Central memory CD4-positive, alpha-beta T cell (primary cell): ENCODE measurements around the gene GPER1.
A peak's percentile ranks its signal among the peaks of the same experiment; 100 is the strongest.

ENCODE experiments used
- DNase-seq: peaks from one replicate; pipeline ENCODE4 v3.0.0; 2022

Gene GPER1

GRCh38 chr7:1054438-1054837 is 33.5 kb upstream of the GPER1 start:
- no peak for DNase-seq

DNA sequence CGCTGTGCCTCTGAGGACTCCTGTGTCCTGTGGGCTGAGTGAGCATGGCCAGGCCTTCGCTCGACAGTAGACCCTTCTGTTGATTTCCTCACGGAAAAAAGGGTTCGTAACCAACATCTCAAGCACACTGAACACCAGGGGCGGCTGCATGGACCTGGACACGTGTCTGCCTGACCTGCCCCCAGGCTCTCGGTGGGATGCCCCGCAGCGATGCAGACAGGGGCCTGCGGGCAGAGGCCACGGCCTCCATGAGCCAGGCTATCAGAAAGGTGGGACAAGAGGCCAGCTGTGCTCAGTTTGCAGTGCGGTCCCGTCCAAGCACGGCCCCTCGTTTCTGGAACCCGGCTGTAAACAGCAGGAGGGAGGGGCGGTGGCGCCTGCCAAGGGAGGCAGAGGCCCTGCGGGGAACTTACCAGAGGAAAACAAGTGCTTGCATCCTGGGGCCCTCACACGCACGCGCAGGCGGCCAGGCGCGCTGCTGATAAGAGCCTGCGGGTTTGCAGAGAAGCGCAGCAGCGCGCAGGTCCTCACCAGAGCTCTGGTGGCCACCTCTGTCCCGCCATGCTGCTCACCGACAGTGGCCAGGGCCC is 33.0 kb upstream of the GPER1 start:
- DNase-seq: peak; percentile 47

DNA sequence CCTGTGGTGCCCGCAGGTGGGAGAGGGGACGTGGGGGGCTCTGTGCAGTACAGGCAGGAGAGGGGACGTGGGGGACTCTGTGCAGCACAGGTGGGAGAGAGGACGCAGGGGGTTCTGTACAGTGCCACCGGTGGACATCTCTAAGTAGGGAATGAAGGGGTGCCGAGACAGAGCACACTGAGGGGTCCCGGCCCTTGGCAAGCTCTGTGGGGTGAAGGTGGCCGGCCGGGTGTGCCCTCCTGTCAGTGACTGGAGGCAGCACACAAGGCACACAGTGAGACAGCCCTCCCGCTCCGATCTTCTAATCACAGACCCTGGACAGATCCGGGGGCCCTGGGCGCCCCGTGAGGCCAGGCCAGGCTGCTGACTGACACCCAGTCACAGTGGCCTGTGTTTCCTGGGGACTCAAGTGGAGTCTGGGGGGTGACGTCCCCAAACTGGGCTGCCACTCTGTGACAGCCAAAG is 32.4 kb upstream of the GPER1 start:
- DNase-seq: no peak

GRCh38 chr7:1055956-1056784 is 31.7 kb upstream of the GPER1 start:
- DNase-seq: no peak

- no peak for DNase-seq
These were observed 31.0 kb upstream of the GPER1 start for GRCh38 chr7:1056785-1057410.

DNA sequence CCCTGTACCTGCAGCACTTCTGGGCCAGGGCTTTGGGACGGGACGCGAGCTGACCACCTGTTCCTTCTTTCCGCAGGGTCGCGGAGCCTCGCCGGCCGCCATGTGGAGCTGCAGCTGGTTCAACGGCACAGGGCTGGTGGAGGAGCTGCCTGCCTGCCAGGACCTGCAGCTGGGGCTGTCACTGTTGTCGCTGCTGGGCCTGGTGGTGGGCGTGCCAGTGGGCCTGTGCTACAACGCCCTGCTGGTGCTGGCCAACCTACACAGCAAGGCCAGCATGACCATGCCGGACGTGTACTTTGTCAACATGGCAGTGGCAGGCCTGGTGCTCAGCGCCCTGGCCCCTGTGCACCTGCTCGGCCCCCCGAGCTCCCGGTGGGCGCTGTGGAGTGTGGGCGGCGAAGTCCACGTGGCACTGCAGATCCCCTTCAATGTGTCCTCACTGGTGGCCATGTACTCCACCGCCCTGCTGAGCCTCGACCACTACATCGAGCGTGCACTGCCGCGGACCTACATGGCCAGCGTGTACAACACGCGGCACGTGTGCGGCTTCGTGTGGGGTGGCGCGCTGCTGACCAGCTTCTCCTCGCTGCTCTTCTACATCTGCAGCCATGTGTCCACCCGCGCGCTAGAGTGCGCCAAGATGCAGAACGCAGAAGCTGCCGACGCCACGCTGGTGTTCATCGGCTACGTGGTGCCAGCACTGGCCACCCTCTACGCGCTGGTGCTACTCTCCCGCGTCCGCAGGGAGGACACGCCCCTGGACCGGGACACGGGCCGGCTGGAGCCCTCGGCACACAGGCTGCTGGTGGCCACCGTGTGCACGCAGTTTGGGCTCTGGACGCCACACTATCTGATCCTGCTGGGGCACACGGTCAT is 30.3 kb upstream of the GPER1 start:
- DNase-seq: no peak

DNA sequence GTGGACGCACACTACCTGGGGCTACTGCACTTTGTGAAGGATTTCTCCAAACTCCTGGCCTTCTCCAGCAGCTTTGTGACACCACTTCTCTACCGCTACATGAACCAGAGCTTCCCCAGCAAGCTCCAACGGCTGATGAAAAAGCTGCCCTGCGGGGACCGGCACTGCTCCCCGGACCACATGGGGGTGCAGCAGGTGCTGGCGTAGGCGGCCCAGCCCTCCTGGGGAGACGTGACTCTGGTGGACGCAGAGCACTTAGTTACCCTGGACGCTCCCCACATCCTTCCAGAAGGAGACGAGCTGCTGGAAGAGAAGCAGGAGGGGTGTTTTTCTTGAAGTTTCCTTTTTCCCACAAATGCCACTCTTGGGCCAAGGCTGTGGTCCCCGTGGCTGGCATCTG is 29.6 kb upstream of the GPER1 start:
- DNase-seq: no peak

DNA sequence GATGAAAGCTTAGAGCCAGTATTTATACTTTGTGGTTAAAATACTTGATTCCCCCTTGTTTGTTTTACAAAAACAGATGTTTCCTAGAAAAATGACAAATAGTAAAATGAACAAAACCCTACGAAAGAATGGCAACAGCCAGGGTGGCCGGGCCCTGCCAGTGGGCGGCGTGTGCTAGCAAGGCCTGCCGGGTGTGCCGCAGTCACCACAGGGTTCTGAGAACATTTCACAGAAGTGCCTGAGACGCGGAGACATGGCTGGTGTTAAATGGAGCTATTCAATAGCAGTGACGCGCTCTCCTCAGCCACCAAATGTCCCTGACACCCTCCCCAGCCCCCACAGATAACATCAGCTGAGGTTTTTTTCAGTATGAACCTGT is 29.1 kb upstream of the GPER1 start:
- DNase-seq: peak; percentile 39

- DNase-seq: no peak
These were observed 28.5 kb upstream of the GPER1 start for GRCh38 chr7:1059200-1060091.

GRCh38 chr7:1060315-1061072 is 27.4 kb upstream of the GPER1 start:
- DNase-seq: no peak

GRCh38 chr7:1061180-1061579 is 26.7 kb upstream of the GPER1 start:
- no peak for DNase-seq

DNA sequence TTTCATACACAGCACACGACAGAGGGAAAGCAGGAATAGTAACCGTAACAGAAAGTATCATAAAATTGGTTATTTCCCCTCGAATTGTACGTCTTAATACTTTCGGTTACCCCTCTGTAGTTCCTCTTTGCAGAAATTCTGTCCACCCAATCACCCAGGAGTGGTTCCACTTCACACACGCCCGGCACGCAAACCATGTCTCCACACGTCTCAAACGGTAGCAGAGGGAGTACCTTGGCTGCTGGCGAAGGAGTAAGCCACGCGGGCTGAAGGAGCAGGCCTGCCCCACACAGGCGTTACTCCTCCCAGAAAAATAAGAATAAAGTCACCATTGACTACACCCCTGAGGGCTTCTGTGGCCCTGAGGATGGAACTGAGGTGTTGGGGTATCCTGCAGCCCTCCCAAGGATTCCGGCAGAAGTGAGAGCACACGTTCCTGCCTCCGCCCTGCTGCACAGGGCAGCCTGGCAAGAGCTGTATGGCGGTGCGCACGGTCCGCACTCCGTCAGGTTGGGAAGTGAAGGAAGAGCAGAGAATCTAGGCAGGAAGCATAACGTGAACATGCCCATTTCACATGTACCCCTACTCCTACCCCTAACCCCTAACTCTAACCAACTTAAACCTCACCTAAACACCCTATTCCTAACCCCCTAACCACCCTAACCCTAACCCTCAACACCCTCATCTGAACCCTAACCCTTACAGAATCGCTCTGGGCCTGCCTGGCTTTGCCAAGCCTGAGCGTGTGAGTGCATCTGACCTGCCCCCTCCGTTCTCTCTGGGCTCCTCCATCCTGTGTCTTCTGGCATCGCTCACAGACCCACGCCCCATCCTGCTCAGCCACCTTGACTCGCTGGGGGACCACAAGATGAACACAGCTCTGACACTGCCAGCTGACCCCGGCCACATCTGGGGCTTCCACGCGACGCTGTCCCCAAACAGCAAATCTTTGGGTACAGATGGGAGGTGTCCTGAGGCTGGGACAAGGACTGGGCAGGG is 25.3 kb upstream of the GPER1 start:
- no peak for DNase-seq

- DNase-seq: no peak
These were observed 24.6 kb upstream of the GPER1 start for GRCh38 chr7:1063361-1063760.

DNA sequence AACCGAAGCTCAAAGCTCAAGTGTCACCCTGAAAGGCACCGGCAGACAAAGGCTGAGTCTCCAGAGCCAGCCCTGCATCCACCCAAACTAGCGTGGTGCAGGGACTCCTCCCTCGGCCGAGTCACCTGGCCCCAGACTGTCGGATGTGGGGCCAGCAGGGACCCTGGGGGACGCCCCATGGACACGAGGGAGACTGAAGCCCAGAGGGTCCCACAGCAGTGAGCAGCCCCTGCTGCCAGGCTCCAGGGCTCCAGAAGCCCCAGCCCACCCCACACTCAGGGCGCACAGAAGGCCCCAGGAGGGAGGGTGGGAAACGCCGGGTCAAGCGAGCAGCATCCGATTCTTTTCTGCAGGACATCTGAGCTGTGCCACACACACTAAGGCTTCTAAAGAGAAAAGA is 23.3 kb upstream of the GPER1 start:
- DNase-seq: no peak

- DNase-seq: no peak
These were observed 22.7 kb upstream of the GPER1 start for GRCh38 chr7:1065263-1065584.

DNA sequence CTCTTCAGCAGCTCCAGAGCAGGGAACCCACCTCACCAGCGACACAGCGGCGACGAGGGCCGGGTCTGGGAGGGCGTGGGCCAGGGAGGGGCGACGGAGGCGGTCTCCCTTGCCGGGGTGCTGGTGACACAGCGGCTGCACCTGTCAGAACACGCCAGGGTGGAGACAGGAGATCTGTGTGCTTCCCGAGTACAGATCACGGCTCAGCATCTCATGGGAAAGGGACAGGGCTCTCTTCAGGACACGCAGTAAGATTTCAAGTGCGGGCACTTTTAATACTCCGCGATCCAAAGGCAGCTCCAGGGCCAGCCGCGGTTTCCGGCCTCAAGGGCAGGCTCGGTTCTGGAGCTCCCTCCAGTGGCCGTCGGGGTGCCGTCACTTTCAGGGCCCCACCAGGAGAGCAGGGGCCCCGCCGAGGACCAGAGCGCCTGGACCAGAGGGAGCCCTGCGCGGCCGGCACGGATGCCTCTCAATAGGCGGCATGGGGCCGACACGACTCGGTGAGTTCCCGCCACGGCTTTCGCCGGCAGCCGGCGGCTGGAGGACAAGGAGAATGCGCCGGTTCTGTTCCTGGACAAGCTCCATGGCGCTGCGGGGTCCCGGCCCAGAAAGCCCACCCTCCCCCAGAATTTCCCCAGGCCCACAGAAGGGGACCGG is 22.2 kb upstream of the GPER1 start:
- DNase-seq: peak; percentile 76

DNA sequence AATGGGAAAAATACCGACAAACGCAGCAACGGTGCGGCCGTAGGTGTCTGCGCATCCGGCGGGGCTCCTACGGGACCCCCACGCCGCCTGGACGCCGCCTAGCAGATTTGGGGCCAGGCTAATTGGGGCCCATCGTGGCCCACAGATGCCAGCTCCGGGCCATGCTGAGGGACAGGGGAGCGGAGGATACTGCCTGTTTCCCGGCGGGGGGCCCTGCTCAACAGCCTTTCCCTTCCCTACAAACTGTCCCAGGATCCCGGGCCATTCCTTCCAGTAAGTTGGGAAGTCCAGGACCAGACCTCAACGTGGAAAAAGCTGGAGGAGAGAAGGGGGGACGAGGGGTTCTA is 21.7 kb upstream of the GPER1 start:
- no peak for DNase-seq

DNA sequence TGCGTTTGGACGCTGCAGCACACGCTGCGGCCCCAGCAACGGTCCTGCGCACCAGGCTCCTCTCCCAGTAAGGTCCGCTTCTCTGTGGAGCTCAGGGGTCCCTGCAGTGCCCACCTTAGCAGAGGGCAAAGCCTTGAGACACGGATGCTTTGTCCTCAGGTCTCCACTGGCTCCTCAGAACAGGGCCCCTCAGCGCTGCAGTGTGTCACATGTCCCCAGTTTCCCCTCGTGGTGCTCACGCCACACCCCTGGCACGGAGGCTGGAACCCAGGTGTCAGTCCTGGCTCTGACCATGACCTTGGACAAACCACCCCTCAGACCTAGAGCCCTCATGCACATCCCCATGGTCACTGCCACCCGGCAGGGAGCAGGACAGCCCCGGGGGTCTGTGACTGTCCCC is 19.9 kb upstream of the GPER1 start:
- no peak for DNase-seq

DNA sequence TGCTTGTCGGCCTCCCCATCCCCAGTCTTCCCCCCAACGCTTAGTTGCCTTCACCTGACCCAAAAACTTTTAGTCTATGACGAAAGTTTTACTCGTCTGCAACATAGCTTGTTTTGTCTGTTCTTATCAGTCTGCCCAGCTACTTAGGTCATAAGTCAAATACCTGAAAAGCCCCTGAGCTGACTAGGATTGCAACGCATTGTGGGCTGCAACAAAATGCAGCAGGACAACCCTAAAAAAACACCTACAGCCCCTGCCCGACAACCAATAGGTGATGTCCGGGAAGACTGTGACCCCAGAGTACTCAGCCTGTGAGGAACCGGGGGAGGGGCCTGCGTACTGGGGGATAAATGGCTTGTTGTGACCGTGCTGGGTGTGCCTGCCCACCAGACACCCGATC is 19.3 kb upstream of the GPER1 start:
- no peak for DNase-seq

DNA sequence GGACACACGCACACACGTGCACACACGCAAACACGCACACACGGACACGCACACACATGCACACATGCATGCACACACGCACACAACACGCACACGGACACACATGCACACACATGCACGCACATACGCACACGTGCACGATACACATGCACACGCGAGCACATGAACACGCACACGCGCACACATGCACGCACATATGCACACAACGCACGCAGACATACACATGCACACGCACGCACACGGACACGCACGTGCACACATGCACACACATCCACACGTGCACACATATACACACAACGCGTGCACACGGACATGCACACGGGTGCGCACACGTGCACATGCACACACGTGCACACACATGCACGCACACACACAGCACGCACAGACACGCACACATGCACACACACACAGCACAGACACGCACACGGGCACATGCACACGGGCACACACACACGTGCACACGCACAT is 17.3 kb upstream of the GPER1 start:
- DNase-seq: no peak
